ENCODE results near the gene GBA2.
A peak's percentile ranks its signal among the peaks of the same experiment; 100 is the strongest.

GBA2 gene

DNA sequence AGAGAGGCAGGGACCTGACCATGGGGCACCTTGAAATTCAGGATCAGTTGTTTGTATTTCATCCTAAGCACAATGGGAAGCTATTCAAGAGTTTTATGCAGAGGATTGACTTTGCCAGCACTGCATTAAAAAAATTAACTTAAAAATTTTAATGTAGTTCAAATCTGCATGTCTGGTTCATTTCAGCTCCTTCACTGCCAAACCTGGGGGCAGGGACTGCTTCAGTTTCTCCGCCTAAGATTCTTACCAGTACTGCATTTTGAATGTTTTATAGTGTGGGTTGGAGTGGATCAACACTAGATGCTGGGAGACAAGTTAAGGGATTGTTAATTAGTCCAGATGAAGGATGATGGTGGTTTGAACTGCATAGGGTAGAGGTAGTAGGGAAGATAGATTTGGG, 20.7 kb upstream of the GBA2 start:
- POLR2A ChIA-PET: no interaction called here
- WGBS (ENCODE audit: insufficient coverage): 100% methylated on average over 1 of the region's 1 CpG
- Histone ChIP-seq H3K4me1 (ENCODE audit: control extremely low read depth in 1 of 4, control insufficient read depth in 4 of 4, insufficient read depth in 4 of 4, low read length in 3 of 4) (peaks cover under 1 to 24% (median 3%) of the 10 kb centered on the region in 4 experiments), H3K9me3 (ENCODE audit: control extremely low read depth in 1 of 5, control insufficient read depth in 4 of 5, insufficient read depth in 2 of 5, low read depth in 1 of 5, low read length in 4 of 5) (no peaks in the 10 kb centered on the region), H3K27ac (ENCODE audit: insufficient read depth in 1 of 2, low read depth in 1 of 2, low read length in 2 of 2, poor library complexity in 1 of 2, severe bottlenecking in 2 of 2) (no peak overlapping the region), H3K4me3 (ENCODE audit: control insufficient read depth in 1 of 7, extremely low read depth in 1 of 7, insufficient read depth in 4 of 7, low read depth in 2 of 7, low read length in 6 of 7) (no peak overlapping the region), H3K27me3 (replicated peaks in 2 of 5; ENCODE audit: control insufficient read depth in 4 of 5, insufficient read depth in 5 of 5, low read length in 4 of 5) (no peaks in the 10 kb centered on the region), H3K36me3 (ENCODE audit: control insufficient read depth in 4 of 4, insufficient read depth in 4 of 4, low read length in 3 of 4) (peaks cover 0 to 3% (median 0%) of the 10 kb centered on the region in 4 experiments)
- DNase-seq: no peak
- CTCF ChIA-PET: interaction anchor here (1.1 to 7.7 kb wide), 8 partner anchors 9 to 41 kb away, joined by 3 to 41 read pairs (median 6); partner anchors contain the start of gene MSMP

- no CpG with 5 or more reads among the region's 1 CpG for WGBS (ENCODE audit: insufficient coverage)
- H3K9me3 ChIP-seq (ENCODE audit: control extremely low read depth in 1 of 5, control insufficient read depth in 4 of 5, insufficient read depth in 2 of 5, low read depth in 1 of 5, low read length in 4 of 5): no peaks in the 10 kb centered on the region
- DNase-seq: no peak
- no peak overlapping the region for H3K27ac ChIP-seq (ENCODE audit: insufficient read depth in 1 of 2, low read depth in 1 of 2, low read length in 2 of 2, poor library complexity in 1 of 2, severe bottlenecking in 2 of 2)
- H3K4me1 ChIP-seq (ENCODE audit: control extremely low read depth in 1 of 4, control insufficient read depth in 4 of 4, insufficient read depth in 4 of 4, low read length in 3 of 4): peaks cover 0 to 31% (median 2%) of the 10 kb centered on the region in 4 experiments
- ChIA-PET CTCF (interaction anchor here (1.0 to 7.7 kb wide), 3 partner anchors 13 to 40 kb away, joined by 3 to 41 read pairs (median 4); partner anchors contain the start of gene MSMP), POLR2A (no interaction called here)
- no peaks in the 10 kb centered on the region for H3K27me3 ChIP-seq (replicated peaks in 2 of 5; ENCODE audit: control insufficient read depth in 4 of 5, insufficient read depth in 5 of 5, low read length in 4 of 5)
- H3K36me3 ChIP-seq (ENCODE audit: control insufficient read depth in 4 of 4, insufficient read depth in 4 of 4, low read length in 3 of 4): peaks cover 0 to 3% (median 0%) of the 10 kb centered on the region in 4 experiments
- no peak overlapping the region for H3K4me3 ChIP-seq (ENCODE audit: control insufficient read depth in 1 of 7, extremely low read depth in 1 of 7, insufficient read depth in 4 of 7, low read depth in 2 of 7, low read length in 6 of 7)
These were observed 18.4 kb upstream of the GBA2 start for GRCh38 chr9:35767458-35767857.

- 43% methylated on average over 1 of the region's 2 CpGs for WGBS (ENCODE audit: insufficient coverage)
- Histone ChIP-seq H3K27ac (ENCODE audit: insufficient read depth in 1 of 2, low read depth in 1 of 2, low read length in 2 of 2, poor library complexity in 1 of 2, severe bottlenecking in 2 of 2) (no peak overlapping the region), H3K9me3 (ENCODE audit: control extremely low read depth in 1 of 5, control insufficient read depth in 4 of 5, insufficient read depth in 2 of 5, low read depth in 1 of 5, low read length in 4 of 5) (no peaks in the 10 kb centered on the region), H3K4me3 (ENCODE audit: control insufficient read depth in 1 of 7, extremely low read depth in 1 of 7, insufficient read depth in 4 of 7, low read depth in 2 of 7, low read length in 6 of 7) (no peak overlapping the region), H3K36me3 (ENCODE audit: control insufficient read depth in 4 of 4, insufficient read depth in 4 of 4, low read length in 3 of 4) (peaks cover 0 to under 1% (median 0%) of the 10 kb centered on the region in 4 experiments), H3K27me3 (replicated peaks in 2 of 5; ENCODE audit: control insufficient read depth in 4 of 5, insufficient read depth in 5 of 5, low read length in 4 of 5) (no peaks in the 10 kb centered on the region), H3K4me1 (ENCODE audit: control extremely low read depth in 1 of 4, control insufficient read depth in 4 of 4, insufficient read depth in 4 of 4, low read length in 3 of 4) (peaks cover 0 to 35% (median 2%) of the 10 kb centered on the region in 4 experiments)
- peak in 1 of 3 donors; percentile 25 for DNase-seq
- CTCF ChIA-PET: interaction anchor here (1.0 to 1.3 kb wide), 2 partner anchors 31 to 40 kb away, joined by 3 to 4 read pairs; no protein-coding TSS in a partner anchor
- POLR2A ChIA-PET: no interaction called here
These were observed 18.0 kb upstream of the GBA2 start for GRCh38 chr9:35766997-35767396.

DNA sequence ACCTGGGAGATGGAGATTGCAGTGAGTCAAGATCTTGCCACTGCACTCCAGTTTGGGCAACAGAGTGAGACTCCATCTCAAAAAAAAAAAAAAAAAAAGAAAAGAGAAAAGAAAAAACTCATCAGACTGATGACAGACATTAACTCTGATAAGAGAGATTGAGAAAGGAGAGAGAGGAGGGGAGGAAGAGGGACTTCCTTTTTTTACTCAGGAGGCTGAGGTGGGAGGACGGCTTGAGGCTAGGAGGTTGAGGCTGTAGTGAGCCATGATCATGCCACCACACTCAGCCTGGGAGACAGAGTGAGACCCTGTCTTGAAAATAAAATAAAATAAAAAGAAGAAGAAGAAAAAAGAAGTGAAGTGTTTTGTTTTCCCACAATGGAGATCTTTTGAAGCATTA, 14.8 kb upstream of the GBA2 start:
- 86% methylated on average over 1 of the region's 1 CpG for WGBS (ENCODE audit: insufficient coverage)
- POLR2A ChIA-PET: no interaction called here
- no peak for DNase-seq
- no peaks in the 10 kb centered on the region for H3K27me3 ChIP-seq (replicated peaks in 2 of 5; ENCODE audit: control insufficient read depth in 4 of 5, insufficient read depth in 5 of 5, low read length in 4 of 5)
- H3K4me3 ChIP-seq (ENCODE audit: control insufficient read depth in 1 of 7, extremely low read depth in 1 of 7, insufficient read depth in 4 of 7, low read depth in 2 of 7, low read length in 6 of 7): no peak overlapping the region
- CTCF ChIA-PET: interaction anchor here (1.5 to 2.3 kb wide), 4 partner anchors 9 to 62 kb away, joined by 3 to 5 read pairs (median 4); no protein-coding TSS in a partner anchor
- peaks cover 13 to 42% (median 18%) of the 10 kb centered on the region in 4 experiments for H3K4me1 ChIP-seq (ENCODE audit: control extremely low read depth in 1 of 4, control insufficient read depth in 4 of 4, insufficient read depth in 4 of 4, low read length in 3 of 4)
- H3K9me3 ChIP-seq (ENCODE audit: control extremely low read depth in 1 of 5, control insufficient read depth in 4 of 5, insufficient read depth in 2 of 5, low read depth in 1 of 5, low read length in 4 of 5): no peaks in the 10 kb centered on the region
- H3K27ac ChIP-seq (ENCODE audit: insufficient read depth in 1 of 2, low read depth in 1 of 2, low read length in 2 of 2, poor library complexity in 1 of 2, severe bottlenecking in 2 of 2): no peak overlapping the region
- H3K36me3 ChIP-seq (ENCODE audit: control insufficient read depth in 4 of 4, insufficient read depth in 4 of 4, low read length in 3 of 4): peaks cover 0 to 4% (median 0%) of the 10 kb centered on the region in 4 experiments

DNA sequence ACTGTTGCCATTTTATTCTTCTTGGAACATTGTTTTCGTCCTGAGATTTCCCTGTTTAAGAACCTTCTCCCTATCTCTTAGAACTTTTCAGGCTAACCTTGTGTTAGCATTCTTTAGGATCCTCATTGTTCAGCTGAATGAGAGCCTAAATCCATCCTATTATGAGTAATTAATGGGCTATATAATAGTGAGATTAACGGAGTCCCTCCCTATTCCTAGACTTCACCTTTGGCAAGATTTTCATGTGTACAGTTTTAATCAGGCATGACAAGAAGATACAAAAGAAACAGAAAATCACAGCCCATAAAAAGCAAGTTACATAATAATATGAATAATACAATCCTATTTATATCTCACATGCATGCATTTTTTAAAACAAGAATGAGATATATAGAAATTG, 14.2 kb upstream of the GBA2 start:
- ChIA-PET CTCF (interaction anchor here (0.7 to 2.3 kb wide), 6 partner anchors 9 to 63 kb away, joined by 3 to 5 read pairs (median 4); no protein-coding TSS in a partner anchor), POLR2A (no interaction called here)
- no CpG with 5 or more reads among the region's 2 CpGs for WGBS (ENCODE audit: insufficient coverage)
- Histone ChIP-seq H3K27ac (ENCODE audit: insufficient read depth in 1 of 2, low read depth in 1 of 2, low read length in 2 of 2, poor library complexity in 1 of 2, severe bottlenecking in 2 of 2) (no peak overlapping the region), H3K27me3 (replicated peaks in 2 of 5; ENCODE audit: control insufficient read depth in 4 of 5, insufficient read depth in 5 of 5, low read length in 4 of 5) (no peaks in the 10 kb centered on the region), H3K36me3 (ENCODE audit: control insufficient read depth in 4 of 4, insufficient read depth in 4 of 4, low read length in 3 of 4) (peaks cover 0 to 4% (median 0%) of the 10 kb centered on the region in 4 experiments), H3K9me3 (ENCODE audit: control extremely low read depth in 1 of 5, control insufficient read depth in 4 of 5, insufficient read depth in 2 of 5, low read depth in 1 of 5, low read length in 4 of 5) (no peaks in the 10 kb centered on the region), H3K4me3 (ENCODE audit: control insufficient read depth in 1 of 7, extremely low read depth in 1 of 7, insufficient read depth in 4 of 7, low read depth in 2 of 7, low read length in 6 of 7) (no peak overlapping the region), H3K4me1 (ENCODE audit: control extremely low read depth in 1 of 4, control insufficient read depth in 4 of 4, insufficient read depth in 4 of 4, low read length in 3 of 4) (peaks cover 19 to 48% (median 24%) of the 10 kb centered on the region in 4 experiments)
- DNase-seq: no peak

DNA sequence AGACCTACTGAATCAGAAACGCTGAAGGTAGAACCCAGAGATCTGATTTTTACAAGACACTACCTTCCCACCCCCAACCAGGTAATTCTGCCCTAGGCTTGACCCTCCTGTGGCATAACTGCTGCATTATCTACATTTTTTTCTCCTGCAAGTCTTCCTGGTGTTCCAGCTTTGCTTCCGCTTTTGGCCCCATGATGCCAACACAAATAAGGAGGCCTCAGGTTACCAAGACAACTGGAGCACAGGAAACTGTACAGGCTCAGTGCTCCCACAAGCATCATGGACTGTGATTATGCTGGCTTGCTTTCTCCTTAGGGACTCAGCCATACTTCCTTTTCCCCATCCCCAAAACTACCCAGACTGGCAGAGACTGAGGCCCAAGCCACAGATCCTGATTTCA, 11.6 kb upstream of the GBA2 start:
- Histone ChIP-seq H3K27me3 (replicated peaks in 2 of 5; ENCODE audit: control insufficient read depth in 4 of 5, insufficient read depth in 5 of 5, low read length in 4 of 5) (no peaks in the 10 kb centered on the region), H3K4me3 (ENCODE audit: control insufficient read depth in 1 of 7, extremely low read depth in 1 of 7, insufficient read depth in 4 of 7, low read depth in 2 of 7, low read length in 6 of 7) (peak overlapping the region in 1 of 7 experiments; percentile 37), H3K4me1 (ENCODE audit: control extremely low read depth in 1 of 4, control insufficient read depth in 4 of 4, insufficient read depth in 4 of 4, low read length in 3 of 4) (peaks cover 29 to 70% (median 43%) of the 10 kb centered on the region in 4 experiments), H3K9me3 (ENCODE audit: control extremely low read depth in 1 of 5, control insufficient read depth in 4 of 5, insufficient read depth in 2 of 5, low read depth in 1 of 5, low read length in 4 of 5) (no peaks in the 10 kb centered on the region), H3K27ac (ENCODE audit: insufficient read depth in 1 of 2, low read depth in 1 of 2, low read length in 2 of 2, poor library complexity in 1 of 2, severe bottlenecking in 2 of 2) (peak overlapping the region in 1 of 2 experiments; percentile 65), H3K36me3 (ENCODE audit: control insufficient read depth in 4 of 4, insufficient read depth in 4 of 4, low read length in 3 of 4) (peaks cover 0 to 4% (median 0%) of the 10 kb centered on the region in 4 experiments)
- 8% methylated on average over 2 of the region's 2 CpGs for WGBS (ENCODE audit: insufficient coverage)
- peak; percentile 35 to 52 (median 38) for DNase-seq
- POLR2A ChIA-PET: interaction anchor here (0.6 to 1.0 kb wide), 3 partner anchors 11 to 381 kb away, joined by 3 to 7 read pairs (median 4); partner anchors contain the start of genes GBA2 and RGP1
- CTCF ChIA-PET: interaction anchor here (0.8 to 3.6 kb wide), 18 partner anchors 9 to 66 kb away, joined by 3 to 12 read pairs (median 4); partner anchors contain the start of genes CREB3 and TLN1

- no peak overlapping the region for H3K4me3 ChIP-seq (ENCODE audit: control insufficient read depth in 1 of 7, extremely low read depth in 1 of 7, insufficient read depth in 4 of 7, low read depth in 2 of 7, low read length in 6 of 7)
- ChIA-PET CTCF (interaction anchor here (0.8 to 3.6 kb wide), 13 partner anchors 10 to 67 kb away, joined by 3 to 12 read pairs (median 5); partner anchors contain the start of genes CREB3 and TLN1), POLR2A (no interaction called here)
- H3K27me3 ChIP-seq (replicated peaks in 2 of 5; ENCODE audit: control insufficient read depth in 4 of 5, insufficient read depth in 5 of 5, low read length in 4 of 5): no peaks in the 10 kb centered on the region
- peaks cover 0 to 4% (median under 1%) of the 10 kb centered on the region in 4 experiments for H3K36me3 ChIP-seq (ENCODE audit: control insufficient read depth in 4 of 4, insufficient read depth in 4 of 4, low read length in 3 of 4)
- H3K4me1 ChIP-seq (ENCODE audit: control extremely low read depth in 1 of 4, control insufficient read depth in 4 of 4, insufficient read depth in 4 of 4, low read length in 3 of 4): peaks cover 29 to 79% (median 47%) of the 10 kb centered on the region in 4 experiments
- H3K27ac ChIP-seq (ENCODE audit: insufficient read depth in 1 of 2, low read depth in 1 of 2, low read length in 2 of 2, poor library complexity in 1 of 2, severe bottlenecking in 2 of 2): no peak overlapping the region
- DNase-seq: no peak
- no peaks in the 10 kb centered on the region for H3K9me3 ChIP-seq (ENCODE audit: control extremely low read depth in 1 of 5, control insufficient read depth in 4 of 5, insufficient read depth in 2 of 5, low read depth in 1 of 5, low read length in 4 of 5)
- WGBS (ENCODE audit: insufficient coverage): 100% methylated on average over 4 of the region's 4 CpGs
These were observed 10.8 kb upstream of the GBA2 start for GRCh38 chr9:35759795-35760194.

All from common myeloid progenitor, CD34-positive (primary cell).